DOHH2 (cell line): ENCODE results near the gene ACSL5.

Source experiments
- H3F3A ChIP-seq: fragments of 200-600 bp; sonication (generic), shearing (Covaris generic); 2 replicates; pipeline ENCODE4 v1.6.0; 2016; ENCODE audit warnings: antibody characterized with exemption, mild to moderate bottlenecking; ENCODE audit not compliant: control insufficient read depth, insufficient read depth
- H3K27ac ChIP-seq: fragments of 200-600 bp; sonication (generic); 2 replicates; pipeline ENCODE4 v1.5.1; 2014; ENCODE audit warnings: low read depth, mild to moderate bottlenecking, low read length, moderate library complexity
- H3K27me3 ChIP-seq: fragments of 200-600 bp; sonication (generic); 2 replicates; pipeline ENCODE4 v1.6.1; 2014; ENCODE audit warnings: mild to moderate bottlenecking, low read length, mixed read lengths; ENCODE audit not compliant: control insufficient read depth
- H3K36me3 ChIP-seq: fragments of 200-600 bp; sonication (generic); 2 replicates; pipeline ENCODE4 v1.6.1; 2014; ENCODE audit warnings: mild to moderate bottlenecking, low read length, moderate library complexity, mixed read lengths; ENCODE audit not compliant: control insufficient read depth
- H3K4me1 ChIP-seq: fragments of 200-600 bp; sonication (generic); 2 replicates; pipeline ENCODE4 v1.6.1; 2014; ENCODE audit warnings: mild to moderate bottlenecking, low read length, mixed read lengths; ENCODE audit not compliant: control insufficient read depth
- H3K4me2 ChIP-seq: fragments of 200-600 bp; sonication (generic); 2 replicates; pipeline ENCODE4 v1.6.0; 2014; ENCODE audit warnings: mild to moderate bottlenecking, low read length, moderate library complexity
- H3K4me3 ChIP-seq: fragments of 200-600 bp; sonication (generic); 2 replicates; pipeline ENCODE4 v1.5.1; 2014; ENCODE audit warnings: mild to moderate bottlenecking, low read length, mixed read lengths
- H3K79me2 ChIP-seq: fragments of 200-600 bp; sonication (generic); 2 replicates; pipeline ENCODE4 v1.6.1; 2014; ENCODE audit warnings: mild to moderate bottlenecking, low read length, mixed read lengths; ENCODE audit not compliant: control insufficient read depth
- H3K9me2 ChIP-seq: fragments of 200-600 bp; sonication (generic); replicated peaks from 2 replicates; pipeline ENCODE4 v1.6.1; 2014; ENCODE audit warnings: mild to moderate bottlenecking, low read length, mixed read lengths; ENCODE audit not compliant: control insufficient read depth
- H3K9me3 ChIP-seq: fragments of 200-600 bp; sonication (generic); 2 replicates; pipeline ENCODE4 v1.6.1; 2014; ENCODE audit warnings: antibody characterized with exemption, low read length, mixed read lengths; ENCODE audit not compliant: control insufficient read depth, insufficient read depth
- H4K20me1 ChIP-seq: fragments of 200-600 bp; sonication (generic); 2 replicates; pipeline ENCODE4 v1.6.0; 2014; ENCODE audit warnings: low read depth, mild to moderate bottlenecking, antibody characterized with exemption, low read length, moderate library complexity; ENCODE audit not compliant: control insufficient read depth, insufficient read depth
- EZH2phosphoT487 ChIP-seq: fragments of 200-600 bp; sonication (generic); IDR thresholded peaks from 2 replicates; pipeline ENCODE4 v1.6.1; 2017; ENCODE audit warnings: borderline replicate concordance, mild to moderate bottlenecking, antibody characterized with exemption, low read length, moderate library complexity, mixed read lengths
- TF ChIP-seq, protein P1 (sequence below): fragments of 200-600 bp; sonication (generic); IDR thresholded peaks from one replicate; pipeline ENCODE4 v1.5.1; 2014; ENCODE audit warnings: antibody characterized with exemption, mild to moderate bottlenecking, low read depth, low read length; ENCODE audit not compliant: poor library complexity, severe bottlenecking

Gene ACSL5

GRCh38 chr10:112344261-112344660 is 29.7 kb upstream of the ACSL5 start:
- H3K27me3 ChIP-seq, result no peaks in the 10 kb centered on the region
- H3K79me2 ChIP-seq, result no peaks in the 10 kb centered on the region
- H3K36me3 ChIP-seq, result no peaks in the 10 kb centered on the region
- H3K27ac ChIP-seq, result no peak overlapping the region
- no peaks in the 10 kb centered on the region for H3K9me2 ChIP-seq
- no peaks in the 10 kb centered on the region for H3K4me1 ChIP-seq
- H3K4me3 ChIP-seq, result no peak overlapping the region
- H4K20me1 ChIP-seq, result no peaks in the 10 kb centered on the region
- H3F3A ChIP-seq, result no peaks in the 10 kb centered on the region
- no peak for TF ChIP-seq EZH2phosphoT487
- TF ChIP-seq, protein P1, sequence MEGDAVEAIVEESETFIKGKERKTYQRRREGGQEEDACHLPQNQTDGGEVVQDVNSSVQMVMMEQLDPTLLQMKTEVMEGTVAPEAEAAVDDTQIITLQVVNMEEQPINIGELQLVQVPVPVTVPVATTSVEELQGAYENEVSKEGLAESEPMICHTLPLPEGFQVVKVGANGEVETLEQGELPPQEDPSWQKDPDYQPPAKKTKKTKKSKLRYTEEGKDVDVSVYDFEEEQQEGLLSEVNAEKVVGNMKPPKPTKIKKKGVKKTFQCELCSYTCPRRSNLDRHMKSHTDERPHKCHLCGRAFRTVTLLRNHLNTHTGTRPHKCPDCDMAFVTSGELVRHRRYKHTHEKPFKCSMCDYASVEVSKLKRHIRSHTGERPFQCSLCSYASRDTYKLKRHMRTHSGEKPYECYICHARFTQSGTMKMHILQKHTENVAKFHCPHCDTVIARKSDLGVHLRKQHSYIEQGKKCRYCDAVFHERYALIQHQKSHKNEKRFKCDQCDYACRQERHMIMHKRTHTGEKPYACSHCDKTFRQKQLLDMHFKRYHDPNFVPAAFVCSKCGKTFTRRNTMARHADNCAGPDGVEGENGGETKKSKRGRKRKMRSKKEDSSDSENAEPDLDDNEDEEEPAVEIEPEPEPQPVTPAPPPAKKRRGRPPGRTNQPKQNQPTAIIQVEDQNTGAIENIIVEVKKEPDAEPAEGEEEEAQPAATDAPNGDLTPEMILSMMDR, result no peak
- H3K9me3 ChIP-seq, result no peaks in the 10 kb centered on the region
- H3K4me2 ChIP-seq, result no peak overlapping the region

DNA sequence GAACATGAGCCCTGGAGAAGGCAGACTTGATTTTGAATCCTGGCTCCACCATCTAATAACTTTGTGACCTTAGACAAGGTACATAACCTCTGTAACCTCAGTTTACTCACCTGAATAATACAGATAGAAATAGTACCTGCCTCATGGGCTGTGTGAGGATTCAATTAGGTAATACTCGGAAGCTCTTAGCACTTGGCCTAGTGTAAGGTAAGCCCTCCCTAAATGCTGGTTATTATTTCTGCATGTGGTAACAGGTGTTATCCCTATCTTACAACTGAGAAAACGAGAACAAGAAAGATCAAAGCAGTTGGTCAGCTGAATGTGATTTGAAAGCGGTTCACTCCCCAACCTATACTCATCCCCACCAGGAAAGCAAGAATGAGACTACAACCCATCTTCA is 28.7 kb upstream of the ACSL5 start:
- H3K9me3 ChIP-seq, result no peaks in the 10 kb centered on the region
- H3K4me3 ChIP-seq, result no peak overlapping the region
- H3F3A ChIP-seq, result no peaks in the 10 kb centered on the region
- H3K27ac ChIP-seq, result no peak overlapping the region
- H3K4me1 ChIP-seq, result no peaks in the 10 kb centered on the region
- TF ChIP-seq EZH2phosphoT487, result no peak
- TF ChIP-seq, protein P1, result no peak
- H4K20me1 ChIP-seq, result no peaks in the 10 kb centered on the region
- H3K79me2 ChIP-seq, result no peaks in the 10 kb centered on the region
- no peak overlapping the region for H3K4me2 ChIP-seq
- H3K36me3 ChIP-seq, result no peaks in the 10 kb centered on the region
- no peaks in the 10 kb centered on the region for H3K27me3 ChIP-seq
- H3K9me2 ChIP-seq, result no peaks in the 10 kb centered on the region

DNA sequence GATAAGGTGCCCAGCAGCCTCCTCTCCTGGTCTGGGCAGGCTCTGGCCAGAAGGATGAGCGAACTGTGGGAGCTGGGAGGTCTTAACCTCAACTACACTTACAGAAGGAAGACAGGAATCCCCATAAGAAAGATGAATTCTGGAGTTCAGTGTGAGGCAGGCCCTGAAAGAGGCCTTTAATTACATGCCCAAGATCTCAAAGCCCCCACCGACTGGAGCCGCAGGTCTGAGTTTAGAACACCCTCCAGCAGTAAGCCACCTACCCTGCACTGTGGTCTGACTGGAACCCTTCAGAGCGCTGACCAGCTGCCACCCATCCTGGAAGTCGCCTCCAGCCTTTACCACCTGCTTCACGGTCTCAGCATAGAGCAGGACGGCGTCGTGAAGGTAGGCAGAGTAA is 28.2 kb upstream of the ACSL5 start:
- no peaks in the 10 kb centered on the region for H3K4me1 ChIP-seq
- no peak overlapping the region for H3K4me3 ChIP-seq
- H4K20me1 ChIP-seq, result no peaks in the 10 kb centered on the region
- H3K4me2 ChIP-seq, result no peak overlapping the region
- no peaks in the 10 kb centered on the region for H3K9me2 ChIP-seq
- no peaks in the 10 kb centered on the region for H3F3A ChIP-seq
- H3K27ac ChIP-seq, result no peak overlapping the region
- no peaks in the 10 kb centered on the region for H3K36me3 ChIP-seq
- no peaks in the 10 kb centered on the region for H3K9me3 ChIP-seq
- H3K27me3 ChIP-seq, result no peaks in the 10 kb centered on the region
- no peaks in the 10 kb centered on the region for H3K79me2 ChIP-seq
- TF ChIP-seq, protein P1, result no peak
- TF ChIP-seq EZH2phosphoT487, result no peak

GRCh38 chr10:112346774-112347173 is 27.1 kb upstream of the ACSL5 start:
- Histone ChIP-seq H3K27me3 (no peaks in the 10 kb centered on the region), H3K9me2 (no peaks in the 10 kb centered on the region), H3K4me3 (no peak overlapping the region), H3F3A (no peaks in the 10 kb centered on the region), H3K4me1 (no peaks in the 10 kb centered on the region), H4K20me1 (no peaks in the 10 kb centered on the region), H3K36me3 (no peaks in the 10 kb centered on the region), H3K4me2 (no peak overlapping the region), H3K27ac (no peak overlapping the region), H3K79me2 (no peaks in the 10 kb centered on the region), H3K9me3 (no peaks in the 10 kb centered on the region)
- TF ChIP-seq, protein P1, result no peak
- no peak for TF ChIP-seq EZH2phosphoT487
